IPS-18a (cell line): ENCODE measurements around the gene NIPAL3.
"Not testable (repeated sequence)": the region's sequence is repeated elsewhere in the genome, so short reads cannot be mapped to it uniquely, and the experiment has no call there.

Experiments
- H3K27ac ChIP-seq: one replicate; pipeline ENCODE4 v1.5.1; 2013; ENCODE audit warnings: low read length
- H3K27me3 ChIP-seq: one replicate; pipeline ENCODE4 v1.6.1; 2013; ENCODE audit warnings: mild to moderate bottlenecking, low read length; ENCODE audit not compliant: control insufficient read depth, insufficient read depth
- H3K36me3 ChIP-seq: one replicate; pipeline ENCODE4 v1.6.1; 2013; ENCODE audit warnings: low read depth, low read length; ENCODE audit not compliant: control insufficient read depth
- H3K4me1 ChIP-seq: one replicate; pipeline ENCODE4 v1.6.1; 2013; ENCODE audit warnings: low read depth, low read length; ENCODE audit not compliant: control insufficient read depth
- H3K4me3 ChIP-seq: one replicate; pipeline ENCODE4 v1.5.1; 2013; ENCODE audit warnings: low read length
- H3K9ac ChIP-seq: one replicate; pipeline ENCODE4 v1.6.1; 2013; ENCODE audit warnings: mild to moderate bottlenecking, low read length, moderate library complexity
- H3K9me3 ChIP-seq: one replicate; pipeline ENCODE4 v1.6.1; 2013; ENCODE audit warnings: low read depth, low read length; ENCODE audit not compliant: control insufficient read depth

The NIPAL3 gene

DNA sequence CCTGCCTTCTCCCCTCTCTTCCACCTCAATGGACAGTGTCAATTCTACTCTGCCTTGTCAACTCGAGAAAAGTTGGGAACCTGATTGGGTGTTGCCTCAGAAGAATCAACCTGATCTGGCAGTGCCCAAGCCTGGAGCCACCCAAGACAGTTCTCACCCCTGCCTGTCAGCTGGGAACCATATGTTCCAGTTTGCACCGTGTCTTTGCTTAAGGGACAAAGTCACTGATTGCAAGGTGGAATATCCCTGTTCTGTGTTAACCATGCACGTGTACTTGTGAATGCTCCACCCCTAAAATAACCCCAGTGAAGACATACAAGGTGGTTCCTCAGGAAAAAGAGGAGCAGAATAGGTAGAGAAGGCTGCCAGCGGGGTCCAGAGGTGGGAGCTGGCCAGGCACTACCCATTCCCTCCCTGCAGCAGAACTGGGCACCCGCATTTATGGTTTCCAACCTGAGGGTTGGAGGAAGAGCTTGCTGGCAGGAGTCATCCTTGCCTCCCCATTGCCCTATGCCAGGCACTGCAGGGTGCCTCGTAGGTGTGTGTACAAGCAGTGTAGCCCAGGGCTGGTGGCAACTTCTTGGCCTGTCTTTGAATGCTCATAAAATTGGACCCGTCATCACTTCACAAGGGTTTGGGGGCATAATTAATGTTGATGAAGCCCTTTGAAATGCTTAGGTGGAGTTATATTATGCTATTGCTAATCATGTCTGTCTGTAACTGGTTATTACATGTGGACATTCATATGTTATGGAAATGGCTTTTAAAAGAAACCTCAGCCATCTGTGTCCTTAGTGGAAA is 11.3 kb downstream of the NIPAL3 start:
- no peaks in the 10 kb centered on the region for H3K4me1 ChIP-seq
- no peaks in the 10 kb centered on the region for H3K27me3 ChIP-seq
- H3K36me3 ChIP-seq: no peaks in the 10 kb centered on the region
- H3K4me3 ChIP-seq: no peak overlapping the region
- H3K9me3 ChIP-seq: no peaks in the 10 kb centered on the region
- H3K27ac ChIP-seq: no peak overlapping the region
- no peak overlapping the region for H3K9ac ChIP-seq

DNA sequence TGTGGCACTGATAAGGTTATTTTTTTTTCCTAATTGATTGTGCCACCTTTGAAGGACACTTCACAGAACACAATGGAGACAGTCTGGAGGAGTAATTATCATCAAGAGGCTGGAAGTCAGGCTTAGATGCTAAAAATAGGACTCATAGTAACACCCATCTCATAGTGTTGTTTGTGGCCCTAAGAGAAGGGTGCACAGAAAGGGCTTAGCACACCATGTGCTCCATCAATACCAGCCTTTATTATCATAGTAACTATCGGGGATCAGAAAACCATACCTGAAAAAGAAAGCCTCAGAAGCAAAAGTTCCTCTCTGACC is 11.9 kb downstream of the NIPAL3 start:
- no peaks in the 10 kb centered on the region for H3K36me3 ChIP-seq
- no peaks in the 10 kb centered on the region for H3K9me3 ChIP-seq
- H3K4me1 ChIP-seq: no peaks in the 10 kb centered on the region
- H3K9ac ChIP-seq: no peak overlapping the region
- H3K27ac ChIP-seq: no peak overlapping the region
- H3K27me3 ChIP-seq: no peaks in the 10 kb centered on the region
- H3K4me3 ChIP-seq: no peak overlapping the region

DNA sequence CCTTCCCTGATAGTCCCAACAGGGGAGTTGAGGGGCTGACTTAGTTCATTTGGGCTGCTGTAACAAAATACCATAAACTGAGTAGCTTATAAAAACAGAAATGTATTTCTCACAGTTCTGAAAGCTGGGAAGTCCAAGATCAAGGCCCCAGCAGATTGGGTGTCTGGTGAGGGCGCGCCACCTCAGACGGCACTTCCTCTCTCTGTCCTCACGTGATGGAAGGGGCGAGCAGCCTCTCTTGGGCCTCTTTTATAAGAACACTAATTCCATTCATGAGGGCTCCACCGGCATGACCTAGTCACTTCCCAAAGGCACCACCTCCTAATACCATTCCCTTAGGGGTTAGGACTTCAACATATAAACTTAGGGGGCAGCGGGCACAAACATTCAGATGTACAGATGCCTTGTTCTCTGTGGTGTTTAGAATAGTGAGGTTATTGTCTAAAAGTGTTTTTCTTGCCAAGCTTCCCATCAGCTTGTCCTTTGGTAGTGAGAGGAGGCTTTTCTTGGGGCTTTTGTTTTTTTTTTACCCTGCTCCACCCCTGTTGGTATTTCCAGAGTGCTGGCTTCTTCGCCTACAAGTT is 20.3 kb downstream of the NIPAL3 start:
- no peak overlapping the region for H3K9ac ChIP-seq
- no peak overlapping the region for H3K4me3 ChIP-seq
- H3K9me3 ChIP-seq: no peaks in the 10 kb centered on the region
- no peaks in the 10 kb centered on the region for H3K36me3 ChIP-seq
- peaks cover 13% of the 10 kb centered on the region for H3K4me1 ChIP-seq
- H3K27me3 ChIP-seq: no peaks in the 10 kb centered on the region
- H3K27ac ChIP-seq: no peak overlapping the region

DNA sequence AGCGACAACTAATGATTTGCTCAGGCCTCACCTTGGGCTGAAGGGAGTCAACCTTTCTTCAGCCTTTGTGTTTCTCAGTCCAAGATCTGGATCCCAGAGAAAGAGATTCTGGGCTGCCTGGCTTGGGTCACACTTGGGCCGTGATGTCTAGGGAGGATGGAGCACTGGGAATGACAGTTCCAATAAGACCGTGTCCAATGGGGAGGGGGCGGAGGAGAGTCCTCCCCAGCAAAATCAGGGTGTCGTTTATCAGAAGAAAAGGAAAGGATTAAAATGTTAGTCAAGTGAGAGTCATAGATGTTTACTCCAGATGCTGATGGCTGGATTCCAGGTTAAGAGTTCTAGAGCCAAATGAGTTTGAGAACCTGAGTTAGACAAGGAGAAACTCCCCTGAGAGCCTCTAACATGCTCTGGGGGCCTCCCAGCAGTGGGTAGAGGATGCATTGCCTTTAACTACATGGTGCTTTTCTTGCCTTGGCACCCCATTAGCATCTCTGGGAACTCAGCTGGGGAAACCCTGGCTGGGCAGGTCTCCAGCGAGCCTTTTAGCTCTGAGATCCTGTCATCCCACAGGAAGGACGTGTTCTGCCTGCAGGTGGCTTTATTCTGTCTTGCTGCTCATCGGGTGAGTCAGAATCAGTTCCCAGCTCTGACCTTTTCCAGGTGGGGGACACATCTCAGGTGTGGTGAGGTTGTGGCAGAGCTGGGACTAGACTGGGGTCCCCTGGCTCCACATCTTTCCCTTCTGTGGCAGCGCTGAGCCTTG is 22.2 kb downstream of the NIPAL3 start:
- no peak overlapping the region for H3K27ac ChIP-seq
- H3K27me3 ChIP-seq: no peaks in the 10 kb centered on the region
- H3K4me1 ChIP-seq: peaks cover 13% of the 10 kb centered on the region
- no peaks in the 10 kb centered on the region for H3K9me3 ChIP-seq
- no peak overlapping the region for H3K4me3 ChIP-seq
- no peak overlapping the region for H3K9ac ChIP-seq
- no peaks in the 10 kb centered on the region for H3K36me3 ChIP-seq

DNA sequence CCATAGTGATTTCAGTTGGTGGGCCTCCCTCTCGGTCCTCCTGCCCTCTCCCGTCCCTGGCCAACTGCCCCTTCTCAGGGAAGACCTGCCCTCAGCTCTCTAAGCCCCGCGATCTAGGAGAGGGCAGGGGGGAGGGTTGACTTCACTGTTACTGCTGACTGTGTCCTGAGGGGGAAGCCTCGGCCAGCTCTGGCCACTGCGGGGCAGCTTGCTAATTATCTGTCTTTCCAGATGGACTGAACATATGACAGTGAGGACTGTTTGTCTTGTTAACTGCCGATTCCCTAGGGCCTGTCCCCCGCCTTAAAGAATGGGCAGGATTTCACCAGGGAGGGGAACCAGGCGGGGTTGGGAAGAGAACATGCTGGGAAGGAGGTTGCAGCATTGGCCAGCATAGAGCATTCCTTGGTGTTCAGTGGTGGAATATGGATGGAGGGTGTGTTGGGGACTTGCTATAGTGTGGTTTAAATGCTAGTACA is 22.9 kb downstream of the NIPAL3 start:
- Histone ChIP-seq H3K4me1 (peaks cover 13% of the 10 kb centered on the region), H3K36me3 (no peaks in the 10 kb centered on the region), H3K9ac (no peak overlapping the region), H3K27ac (no peak overlapping the region), H3K27me3 (no peaks in the 10 kb centered on the region), H3K4me3 (no peak overlapping the region), H3K9me3 (no peaks in the 10 kb centered on the region)

DNA sequence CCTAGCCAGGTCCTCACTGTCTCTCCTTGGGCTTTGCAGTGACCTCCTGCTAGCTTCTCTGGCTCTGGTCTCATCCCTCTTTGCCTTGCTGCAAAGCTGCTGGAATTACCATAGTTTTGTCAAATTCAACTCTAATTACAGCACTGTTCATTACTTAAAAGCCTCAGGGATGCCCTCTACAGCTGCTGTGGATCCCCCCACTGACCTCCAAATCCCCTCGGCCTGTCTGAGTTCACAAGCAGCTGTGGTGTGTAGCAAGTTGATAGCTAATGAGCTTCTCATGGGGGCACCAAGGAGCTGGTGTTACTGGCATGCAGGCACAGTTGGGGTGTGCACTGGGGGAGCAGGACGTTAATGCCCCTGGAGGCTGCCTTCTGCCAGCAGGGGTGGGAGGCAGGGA is 24.8 kb downstream of the NIPAL3 start:
- Histone ChIP-seq H3K9me3 (no peaks in the 10 kb centered on the region), H3K9ac (no peak overlapping the region), H3K4me3 (no peak overlapping the region), H3K27ac (no peak overlapping the region), H3K4me1 (peaks cover 13% of the 10 kb centered on the region), H3K27me3 (no peaks in the 10 kb centered on the region), H3K36me3 (no peaks in the 10 kb centered on the region)

DNA sequence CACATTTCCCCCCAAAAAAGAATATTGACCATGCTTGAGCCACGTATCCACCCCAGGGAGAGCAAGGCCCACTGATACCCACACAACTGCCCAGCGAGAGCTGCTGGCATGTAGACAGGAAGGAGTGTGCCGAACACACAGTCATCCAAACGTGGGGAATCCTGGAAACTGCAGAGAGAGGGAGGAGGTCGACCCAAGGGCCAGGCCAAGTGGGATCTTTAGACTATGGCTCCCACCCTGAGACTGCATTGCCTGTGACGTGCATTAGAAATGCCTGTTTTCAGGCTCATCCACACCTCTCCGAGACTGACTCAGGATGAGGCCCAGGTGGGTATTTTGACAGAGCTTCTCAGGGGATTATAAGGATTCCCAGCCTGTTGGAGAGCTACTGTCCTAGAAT is 25.9 kb downstream of the NIPAL3 start:
- no peaks in the 10 kb centered on the region for H3K36me3 ChIP-seq

DNA sequence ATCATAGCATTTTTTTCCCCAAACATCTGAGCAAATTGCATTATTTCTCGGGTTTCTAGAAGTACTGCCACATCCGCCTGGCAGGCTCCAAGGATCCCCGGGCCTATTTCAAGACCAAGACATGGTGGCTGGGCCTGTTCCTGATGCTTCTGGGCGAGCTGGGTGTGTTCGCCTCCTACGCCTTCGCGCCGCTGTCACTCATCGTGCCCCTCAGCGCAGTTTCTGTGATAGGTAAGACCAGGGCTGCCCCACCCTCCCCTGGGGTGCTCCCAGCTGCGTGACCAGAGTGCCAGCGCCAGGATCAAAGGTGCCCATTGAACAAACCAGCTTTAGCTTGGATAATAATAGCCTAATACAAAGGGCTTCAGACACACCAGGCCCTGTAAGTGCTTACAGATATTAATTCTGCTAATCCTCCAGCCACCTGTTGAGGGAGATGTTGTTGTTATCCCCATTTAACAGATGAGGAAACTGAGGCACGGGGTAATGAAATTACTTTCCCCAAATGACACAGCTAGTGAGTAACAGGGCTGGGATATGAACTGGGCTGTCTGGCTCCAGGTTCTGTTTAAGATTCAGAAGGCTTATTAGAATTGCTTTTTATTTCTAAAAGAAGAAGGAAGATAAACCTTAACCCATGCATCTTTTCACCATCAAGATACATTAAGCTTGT is 26.5 kb downstream of the NIPAL3 start:
- Histone ChIP-seq H3K9ac (no peak overlapping the region), H3K27me3 (no peaks in the 10 kb centered on the region), H3K36me3 (no peaks in the 10 kb centered on the region), H3K4me3 (no peak overlapping the region), H3K4me1 (peaks cover 13% of the 10 kb centered on the region), H3K27ac (no peak overlapping the region), H3K9me3 (no peaks in the 10 kb centered on the region)

More for the DNA sequence above, 25.9 kb downstream of the NIPAL3 start:
- no peak overlapping the region for H3K4me3 ChIP-seq
- H3K27ac ChIP-seq: no peak overlapping the region
- no peaks in the 10 kb centered on the region for H3K9me3 ChIP-seq
- no peaks in the 10 kb centered on the region for H3K27me3 ChIP-seq
- peaks cover 13% of the 10 kb centered on the region for H3K4me1 ChIP-seq
- no peak overlapping the region for H3K9ac ChIP-seq

DNA sequence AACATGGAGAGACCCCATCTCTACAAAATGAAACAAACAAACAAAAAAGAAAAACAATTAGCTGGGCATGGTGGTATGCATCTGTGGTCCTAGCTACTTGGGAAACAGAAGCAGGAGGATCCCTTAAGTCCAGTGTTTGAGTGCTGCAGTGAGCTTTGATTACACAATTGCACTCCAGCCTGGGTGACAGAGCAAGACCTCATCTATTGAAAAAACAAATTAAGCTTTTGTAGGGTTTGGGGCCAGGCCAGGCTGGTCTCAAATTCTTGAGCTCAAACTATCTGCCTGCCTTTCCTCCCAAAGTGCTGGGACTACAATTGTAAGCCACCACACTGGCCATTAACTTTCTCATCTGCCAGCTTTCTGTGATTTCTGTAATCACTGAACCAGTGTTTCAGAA is 27.2 kb downstream of the NIPAL3 start:
- Histone ChIP-seq H3K36me3 (no peaks in the 10 kb centered on the region), H3K4me3 (no peak overlapping the region), H3K9ac (no peak overlapping the region), H3K27ac (no peak overlapping the region), H3K4me1 (peaks cover 12% of the 10 kb centered on the region), H3K9me3 (no peaks in the 10 kb centered on the region), H3K27me3 (no peaks in the 10 kb centered on the region)

DNA sequence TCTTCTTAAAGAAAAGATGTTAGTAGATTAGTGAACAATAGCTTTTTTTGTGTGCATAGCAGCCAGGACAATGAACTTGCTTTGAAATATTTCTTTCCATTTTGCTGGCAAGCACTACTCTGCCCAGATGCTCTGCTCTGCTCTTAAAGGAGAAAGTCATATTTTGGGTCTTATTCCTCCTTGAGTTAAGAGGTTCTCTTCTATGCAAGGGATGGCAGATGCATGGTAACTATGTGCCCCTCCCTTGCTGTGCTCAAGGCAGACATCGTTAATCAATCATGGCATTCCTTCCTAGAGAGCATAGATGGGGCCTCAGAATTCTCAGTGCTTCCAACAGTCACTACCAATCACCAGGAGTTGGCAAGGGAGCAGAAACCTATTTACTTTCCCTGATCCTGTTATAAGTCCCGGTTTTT is 27.6 kb downstream of the NIPAL3 start:
- Histone ChIP-seq H3K9ac (no peak overlapping the region), H3K4me3 (no peak overlapping the region), H3K36me3 (no peaks in the 10 kb centered on the region), H3K4me1 (peaks cover 7% of the 10 kb centered on the region), H3K27me3 (no peaks in the 10 kb centered on the region), H3K27ac (no peak overlapping the region), H3K9me3 (no peaks in the 10 kb centered on the region)

DNA sequence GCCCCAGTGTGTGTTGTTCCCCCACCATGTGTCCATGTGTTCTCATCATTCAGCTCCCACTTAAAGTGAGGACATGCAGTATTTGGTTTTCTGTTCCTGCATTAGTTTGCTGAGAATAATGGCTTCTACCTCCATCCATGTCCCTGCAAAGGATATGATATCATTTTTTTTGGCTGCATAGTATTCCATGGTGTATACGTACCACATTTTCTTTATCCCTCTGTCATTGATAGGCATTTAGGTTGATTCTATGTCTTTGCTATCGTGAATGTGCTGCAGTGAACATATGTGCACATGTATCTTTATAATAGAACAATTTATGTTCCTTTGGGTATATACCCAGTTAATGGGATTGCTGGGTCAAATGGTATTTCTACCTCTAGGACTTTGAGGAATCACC is 30.8 kb downstream of the NIPAL3 start:
- H3K4me3 ChIP-seq, H3K9me3 ChIP-seq, H3K36me3 ChIP-seq: not testable (repeated sequence)

More for the DNA sequence above, 30.8 kb downstream of the NIPAL3 start:
- not testable (repeated sequence) for H3K27me3 ChIP-seq, H3K9ac ChIP-seq, H3K27ac ChIP-seq, H3K4me1 ChIP-seq
